RPMI8226 (cell line): ENCODE measurements around the gene SLC8B1.

Source experiments
- DNase-seq: peaks from one replicate; pipeline ENCODE4 v3.0.0-alpha.2; 2015

Gene SLC8B1

GRCh38 chr12:113267621-113268020, 67.3 kb downstream of the SLC8B1 start:
- no peak for DNase-seq

DNA sequence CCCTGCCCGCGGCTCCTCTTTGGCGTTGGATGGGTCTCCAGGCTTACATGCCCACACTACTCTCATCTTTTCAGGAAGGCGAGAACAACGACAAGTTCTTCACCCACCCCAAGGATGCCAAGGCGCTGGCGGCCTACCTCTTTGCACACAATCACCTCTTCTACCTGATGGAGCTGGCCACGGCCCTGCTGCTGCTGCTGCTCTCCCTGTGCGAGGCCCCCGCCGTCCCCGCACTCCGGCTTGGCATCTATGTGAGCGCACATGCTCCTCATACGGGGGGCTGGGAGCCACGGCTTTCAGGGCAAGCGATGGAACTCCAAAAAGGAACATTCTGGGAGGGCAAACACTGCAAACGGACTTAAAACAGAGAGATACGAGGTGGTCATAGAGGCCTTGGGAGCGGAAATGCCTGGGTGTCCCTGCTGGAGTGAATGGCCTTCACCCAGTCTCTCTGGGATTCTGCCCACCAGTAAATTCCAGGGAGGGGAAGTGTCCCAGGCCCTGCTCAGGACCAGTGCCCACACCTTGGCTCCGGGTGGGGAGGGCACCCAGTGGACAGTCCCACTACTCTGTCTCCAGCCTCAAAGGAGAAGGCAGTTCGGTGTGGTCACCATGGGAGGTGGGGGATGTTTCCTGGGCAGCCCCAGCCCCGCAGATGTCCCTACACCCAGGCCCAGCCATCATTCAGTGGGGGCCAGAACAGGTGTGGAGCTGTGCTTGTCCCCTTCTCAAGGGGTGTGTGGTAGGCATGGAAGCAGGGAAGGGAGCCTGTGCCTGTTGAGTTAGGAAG, 68.6 kb downstream of the SLC8B1 start:
- DNase-seq = no peak

DNA sequence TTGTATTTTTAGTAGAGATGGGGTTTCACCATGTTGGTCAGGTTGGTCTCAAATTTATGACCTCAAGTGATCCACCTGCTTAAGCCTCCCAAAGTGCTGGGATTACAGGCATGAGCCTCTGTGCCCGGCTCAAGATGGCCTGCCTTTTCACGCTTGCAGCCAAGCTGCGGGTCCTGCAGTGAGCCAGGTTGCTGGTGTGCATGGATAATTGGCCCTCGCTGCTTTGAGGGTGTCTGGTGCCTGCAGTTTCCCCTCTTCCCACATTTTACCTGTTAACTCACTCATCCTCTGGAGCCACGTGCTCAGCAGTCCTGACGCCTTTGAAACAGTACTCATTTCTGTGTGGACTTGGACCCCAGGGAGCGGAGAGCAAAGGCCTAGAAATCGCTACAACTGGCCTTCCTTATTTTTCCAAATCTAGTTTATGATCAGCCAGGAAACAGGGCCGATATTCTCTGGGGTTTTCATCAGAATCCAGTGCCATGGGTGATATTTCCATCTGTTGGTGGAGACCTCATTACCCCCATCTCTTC, 71.4 kb downstream of the SLC8B1 start:
- no peak for DNase-seq

DNA sequence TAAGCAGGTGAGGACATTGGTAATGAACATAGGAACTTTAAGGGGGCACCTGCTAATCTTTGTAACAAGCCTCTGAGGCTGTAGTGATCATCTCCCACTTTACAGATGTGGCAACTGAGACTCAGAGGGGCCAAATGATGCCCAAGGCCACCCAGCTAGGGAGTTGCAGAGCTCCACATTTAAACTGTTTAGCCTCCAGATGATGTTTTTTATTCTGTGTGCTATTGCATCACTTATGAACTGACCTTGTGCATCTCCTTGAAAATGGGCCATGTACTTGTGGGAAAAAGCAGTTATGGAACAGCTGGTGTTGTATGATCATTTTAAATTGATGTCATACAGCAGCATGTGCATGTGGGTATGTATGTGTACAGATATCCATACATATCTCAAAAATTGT, 72.2 kb downstream of the SLC8B1 start:
- no peak for DNase-seq

DNA sequence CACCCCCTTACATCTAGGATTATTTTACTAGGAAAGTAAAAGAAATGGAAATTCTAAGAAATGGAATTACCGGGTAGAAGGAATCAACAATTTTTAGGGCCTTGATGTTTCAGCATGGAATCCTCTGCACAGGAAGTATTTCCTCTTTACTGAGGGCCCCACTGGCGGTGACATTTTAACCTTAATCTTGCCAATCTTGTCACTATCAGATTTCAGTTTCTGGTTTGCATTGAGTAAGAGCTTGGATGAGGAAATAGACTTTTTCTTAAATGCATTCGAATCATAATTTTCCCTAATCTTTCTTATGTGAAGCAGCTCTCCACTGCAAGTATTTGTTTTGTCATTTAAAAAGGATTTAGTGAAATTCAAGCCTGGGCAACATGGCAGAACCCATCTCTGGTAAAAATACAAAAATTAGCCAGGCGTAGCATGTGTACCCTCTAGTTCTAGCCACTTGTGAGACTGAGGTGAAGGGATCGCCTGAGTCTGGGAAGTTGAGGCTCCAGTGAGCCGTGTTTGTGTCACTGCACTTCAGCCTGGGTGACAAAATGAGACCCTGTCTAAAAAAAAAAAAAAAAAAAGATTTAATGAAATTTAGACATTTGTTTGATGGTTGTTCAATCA, 73.0 kb downstream of the SLC8B1 start:
- DNase-seq = no peak

DNA sequence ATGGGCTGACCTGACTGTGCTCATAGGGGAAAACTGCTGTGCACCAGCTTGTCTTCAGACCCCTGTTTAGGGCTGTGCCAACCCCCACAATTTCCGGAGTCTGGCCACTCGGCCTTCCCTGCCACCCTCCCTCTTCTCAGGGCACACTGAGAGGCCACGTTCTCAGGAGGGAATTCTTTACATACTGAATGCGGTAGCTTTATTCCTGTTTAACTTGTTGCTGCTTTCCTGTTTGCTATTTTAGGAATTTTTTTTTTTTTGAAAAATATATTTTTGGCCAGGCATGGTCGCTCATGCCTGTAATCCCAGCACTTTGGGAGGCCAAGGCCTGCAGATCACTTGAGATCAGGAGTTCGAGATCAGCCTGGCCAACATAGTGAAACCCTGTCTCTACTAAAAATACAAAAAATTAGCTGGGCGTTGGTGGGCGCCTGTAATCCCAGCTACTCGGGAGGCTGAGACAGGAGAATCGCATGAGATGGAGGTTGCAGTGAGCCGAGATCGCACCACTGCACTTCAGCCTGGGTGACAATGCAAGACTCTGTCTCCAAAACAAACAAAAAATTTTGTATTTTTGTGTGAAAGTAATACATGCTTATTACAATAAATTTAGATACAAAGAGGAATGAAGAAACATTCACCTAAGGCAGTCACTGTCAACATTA, 74.1 kb downstream of the SLC8B1 start:
- DNase-seq = no peak

- no peak for DNase-seq
These were observed 74.8 kb downstream of the SLC8B1 start for GRCh38 chr12:113260127-113260526.

- no peak for DNase-seq
These were observed 77.3 kb downstream of the SLC8B1 start for GRCh38 chr12:113257564-113257963.

DNA sequence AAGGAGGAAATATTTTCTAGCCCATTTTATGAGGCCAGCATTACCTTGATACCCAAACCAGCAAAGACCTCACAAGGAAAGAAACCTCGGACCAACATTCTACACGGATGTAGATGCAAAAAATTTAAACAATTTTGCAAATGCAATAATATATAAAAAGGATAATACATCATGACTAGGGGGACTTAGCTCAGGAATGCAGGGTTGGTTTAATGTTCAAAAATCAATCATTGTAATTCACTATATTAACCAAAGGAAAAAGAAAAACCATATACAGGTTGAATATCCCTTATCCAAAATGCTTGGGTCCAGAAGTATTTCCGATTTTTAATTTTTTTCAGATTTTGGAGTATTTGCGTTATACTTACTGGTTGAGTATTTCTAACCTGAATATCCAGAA, 80.6 kb downstream of the SLC8B1 start:
- no peak for DNase-seq

DNA sequence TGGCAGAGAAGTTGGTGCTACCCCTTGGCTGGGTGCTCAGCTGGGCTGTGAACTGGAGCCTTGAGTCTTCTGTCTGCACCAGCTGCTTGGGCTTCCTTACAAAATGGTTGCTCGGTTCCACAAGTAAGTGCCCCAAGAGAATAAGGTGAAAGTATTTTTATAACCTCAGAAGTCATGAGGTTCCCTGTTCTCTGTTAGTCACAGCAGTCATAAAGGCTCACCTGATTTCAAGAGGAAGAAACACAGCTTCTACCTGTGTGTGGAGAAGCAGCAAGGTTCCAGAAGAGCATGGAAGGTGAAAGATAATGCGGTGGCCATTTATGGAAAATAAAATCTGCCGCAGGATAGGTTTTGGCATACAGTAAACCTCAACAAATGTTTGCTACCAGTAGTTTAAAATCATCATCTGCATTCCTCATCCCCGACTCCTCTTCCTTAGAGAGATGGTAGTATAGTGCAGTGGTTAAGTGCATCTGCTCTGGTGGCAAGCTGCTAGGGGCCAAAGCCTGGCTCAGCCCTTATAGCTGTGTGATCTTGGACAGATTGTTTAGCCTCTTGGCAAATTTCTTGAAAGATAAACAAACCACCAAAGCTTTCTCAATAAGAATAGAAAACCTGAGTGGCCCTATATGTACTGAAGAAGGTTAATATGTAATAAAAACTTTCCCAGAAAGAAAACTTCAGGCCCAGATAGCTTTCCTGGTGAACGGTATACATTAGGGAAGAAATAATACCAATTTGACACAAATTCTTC, 81.2 kb downstream of the SLC8B1 start:
- no peak for DNase-seq

GRCh38 chr12:113252494-113252893, 82.4 kb downstream of the SLC8B1 start:
- DNase-seq = no peak

GRCh38 chr12:113251404-113252070, 83.4 kb downstream of the SLC8B1 start:
- DNase-seq = no peak

DNA sequence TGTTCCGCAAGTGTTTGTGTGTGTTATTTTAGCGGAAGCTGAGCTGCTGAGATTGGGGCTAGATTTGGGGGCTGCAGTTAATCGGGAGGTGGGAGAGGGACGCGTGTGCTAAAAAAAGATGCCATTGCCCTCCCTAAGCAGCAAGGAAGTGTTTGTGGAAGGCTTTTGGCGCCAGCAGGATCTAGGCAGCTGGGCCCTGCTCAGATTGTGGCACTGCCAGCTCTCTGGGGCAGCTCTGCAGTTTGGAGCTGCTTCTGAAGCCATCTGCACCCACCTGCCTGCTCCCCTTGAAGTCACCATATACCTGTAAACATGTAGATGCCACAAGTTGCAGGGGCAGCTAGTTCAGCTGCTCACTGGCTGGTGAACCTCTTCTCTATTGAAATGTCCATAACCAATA, 84.9 kb downstream of the SLC8B1 start:
- no peak for DNase-seq

DNA sequence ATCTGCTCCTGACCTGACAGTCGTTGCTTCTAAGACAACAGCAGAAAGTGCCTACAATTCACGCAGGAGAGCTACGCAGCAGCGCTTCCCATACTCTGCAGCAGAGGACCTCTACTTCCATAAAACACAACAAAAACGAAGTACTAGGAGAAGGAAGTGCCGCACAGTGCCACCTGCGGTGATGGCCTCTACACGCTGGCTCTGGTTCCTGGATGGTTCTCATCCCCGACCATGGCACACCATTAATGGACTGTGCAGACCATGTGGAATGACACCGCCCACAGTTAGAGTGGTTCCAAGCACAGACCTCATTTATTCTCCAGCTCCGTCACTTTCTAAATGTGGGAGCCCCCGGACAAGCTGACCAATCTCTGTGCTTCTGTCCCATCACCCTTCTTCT, 85.4 kb downstream of the SLC8B1 start:
- no peak for DNase-seq

DNA sequence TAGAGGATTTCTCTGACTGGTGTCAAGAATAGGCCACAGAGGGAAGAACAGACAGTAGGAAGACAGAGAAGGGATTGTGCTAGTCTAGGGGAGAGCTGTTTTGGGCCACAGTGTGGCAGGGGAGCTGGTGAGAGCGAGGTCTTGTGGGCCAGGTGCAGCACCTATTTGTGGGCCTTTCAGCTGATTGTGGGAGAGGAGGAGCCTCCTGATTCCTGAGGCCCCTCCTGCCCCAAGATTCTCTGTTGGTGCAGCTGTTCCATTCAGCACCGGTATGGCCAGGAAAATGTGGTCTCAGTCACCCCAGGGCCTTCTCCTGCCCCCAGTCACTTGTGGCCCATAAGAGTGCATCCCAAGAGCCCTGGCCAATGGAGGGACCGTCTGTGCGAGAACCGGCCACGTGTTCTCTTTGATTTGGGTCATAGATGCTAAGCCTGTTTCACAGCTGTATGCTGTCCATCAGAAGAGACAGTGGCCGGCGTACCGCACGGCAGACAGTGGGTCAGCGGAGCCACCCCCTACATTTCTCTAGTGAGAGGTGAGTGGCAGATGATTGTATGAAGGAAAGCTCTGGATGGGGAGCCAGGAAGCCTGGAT, 86.0 kb downstream of the SLC8B1 start:
- no peak for DNase-seq
